ENCODE measurements around the gene KCNK2.

The KCNK2 gene

GRCh38 chr1:215263636-215264035 is 181.1 kb downstream of the KCNK2 start:
- DNase-seq, result no peak

GRCh38 chr1:215264649-215265048 is 182.1 kb downstream of the KCNK2 start:
- DNase-seq, result no peak

DNA sequence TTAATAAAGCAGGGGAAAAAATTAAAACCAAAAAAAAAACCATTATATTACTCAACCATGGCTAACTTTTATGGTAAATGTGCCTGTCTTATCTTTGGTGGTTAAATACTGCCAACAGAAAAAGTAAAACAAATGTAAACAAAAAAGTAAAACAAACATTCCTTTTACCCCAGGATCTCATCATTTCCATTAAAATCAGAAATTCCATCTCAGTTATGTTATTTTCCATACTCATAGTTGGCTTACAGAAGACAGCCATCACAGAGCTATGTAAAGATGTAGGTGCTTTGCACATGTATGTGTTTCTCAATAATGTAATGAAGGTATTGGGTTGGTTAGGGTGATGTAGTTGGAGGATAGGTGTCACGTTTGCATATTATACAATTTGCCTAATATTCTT is 185.0 kb downstream of the KCNK2 start:
- DNase-seq, result no peak

GRCh38 chr1:215269955-215270354 is 187.4 kb downstream of the KCNK2 start:
- DNase-seq, result no peak

GRCh38 chr1:215273838-215274516 is 191.4 kb downstream of the KCNK2 start:
- DNase-seq, result no peak

DNA sequence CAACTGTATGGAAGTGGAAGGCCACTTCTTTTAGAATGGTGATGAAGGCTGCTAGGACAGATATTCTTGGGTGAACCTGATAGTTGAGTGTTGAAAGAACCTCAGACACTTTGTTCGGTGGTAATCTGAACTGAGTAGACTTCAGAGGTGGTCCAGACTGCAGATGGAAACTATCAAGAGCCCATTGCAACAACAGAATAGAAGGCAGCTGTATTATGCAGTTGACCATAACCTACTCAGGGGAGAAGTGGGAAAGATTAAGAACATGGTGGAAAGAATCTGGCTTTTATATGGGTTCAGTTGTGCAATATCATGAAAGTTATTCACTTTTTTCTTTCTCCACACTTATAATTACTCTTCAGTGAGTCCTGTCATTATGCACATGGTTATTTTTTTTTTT is 194.0 kb downstream of the KCNK2 start:
- DNase-seq, result no peak

- no peak for DNase-seq
Measured at GRCh38 chr1:215277532-215277931, 195.0 kb downstream of the KCNK2 start.

DNA sequence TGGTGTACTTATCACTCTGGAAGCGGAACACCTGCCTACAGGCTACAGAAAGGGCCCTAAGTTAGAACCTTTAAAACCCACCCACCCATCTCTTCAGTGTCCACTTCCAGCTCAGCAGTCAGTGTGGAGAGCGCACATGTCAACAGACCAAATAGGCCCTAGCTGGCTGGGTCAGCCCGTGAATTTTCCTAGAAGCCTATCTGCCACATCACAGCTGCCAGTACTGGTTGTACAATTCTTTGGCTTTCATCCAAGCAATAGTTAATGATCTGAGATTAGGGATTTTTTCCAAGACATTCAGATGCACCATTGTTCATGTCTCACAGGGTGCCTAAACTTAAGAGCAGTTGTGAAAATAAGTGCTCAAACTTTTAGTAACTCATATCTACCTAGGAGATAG is 197.1 kb downstream of the KCNK2 start:
- no peak for DNase-seq

DNA sequence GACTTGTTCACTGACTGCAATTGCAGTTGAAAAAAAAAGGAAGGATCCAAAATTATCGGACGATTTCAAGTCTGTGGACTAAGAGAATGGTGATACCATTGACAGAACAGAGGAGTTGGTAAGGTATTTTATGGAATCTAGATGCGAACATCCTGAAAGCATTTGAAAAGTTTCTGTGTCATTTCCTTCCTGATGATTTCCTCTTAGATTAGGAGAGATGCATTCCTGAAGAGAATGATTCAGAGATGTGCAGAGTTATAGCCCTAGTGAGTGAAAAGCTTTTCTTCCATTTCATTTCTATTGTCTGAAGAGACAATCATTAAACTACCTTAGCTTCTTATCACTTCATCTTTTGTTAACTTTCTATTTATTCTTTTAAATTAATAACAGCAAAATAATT is 200.0 kb downstream of the KCNK2 start:
- no peak for DNase-seq

DNA sequence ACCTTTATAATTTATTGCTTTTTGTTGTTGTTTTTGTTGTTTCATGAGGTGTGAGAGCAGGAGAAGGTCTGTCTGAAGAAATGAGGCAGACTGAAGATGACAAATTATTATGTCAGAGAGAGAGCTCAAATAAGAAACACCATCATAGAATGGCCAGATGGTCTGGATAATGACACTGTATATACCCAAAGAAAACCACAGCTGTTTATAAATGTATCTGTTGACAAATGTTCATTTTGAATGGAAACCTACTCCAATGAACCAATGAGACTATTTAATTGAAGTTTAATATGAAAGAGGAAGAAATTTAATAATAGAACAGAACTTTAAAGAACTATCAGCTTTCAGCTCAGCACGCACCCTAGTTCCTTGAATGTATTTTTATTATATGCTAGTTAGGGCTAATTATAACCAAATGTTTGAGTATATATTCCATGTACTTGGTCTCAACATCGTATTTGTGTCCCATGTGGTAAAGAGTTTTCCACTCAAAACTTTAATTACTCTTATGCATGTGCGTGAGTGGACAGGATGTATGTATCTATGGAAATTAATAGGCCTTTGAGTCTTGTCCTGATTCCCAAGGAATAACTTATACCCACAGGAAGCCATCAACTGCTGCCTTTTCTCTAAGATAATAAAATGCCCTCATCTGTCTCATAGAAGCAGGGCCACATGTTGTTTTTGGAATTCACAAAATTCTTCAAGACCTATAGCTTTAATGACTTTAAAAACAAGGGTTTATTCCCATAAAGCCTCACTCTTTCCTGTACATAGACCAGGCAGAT is 202.7 kb downstream of the KCNK2 start:
- no peak for DNase-seq

All from CD4-positive, alpha-beta T cell treated with Interferon gamma for 1 hour (primary cell).